Activated T-cell treated with anti-CD3 and anti-CD28 coated beads, Interleukin-2, amount 50 U/mL, for 24 hours (primary cell): ENCODE results near the gene SELENOO.

ENCODE experiments used
- DNase-seq: peaks from one replicate; pipeline ENCODE4 v3.0.0-alpha.2; 2020
- H3K27ac Mint-ChIP-seq: 2 replicates; pipeline ENCODE4 v1.8.0; 2020; ENCODE audit warnings: mild to moderate bottlenecking, mixed read lengths
- H3K27me3 Mint-ChIP-seq: 2 replicates; pipeline ENCODE4 v1.8.0; 2020; ENCODE audit warnings: mixed read lengths
- H3K36me3 Mint-ChIP-seq: 2 replicates; pipeline ENCODE4 v1.8.0; 2020; ENCODE audit warnings: low read depth, mixed read lengths
- H3K4me1 Mint-ChIP-seq: 2 replicates; pipeline ENCODE4 v1.8.0; 2020; ENCODE audit warnings: low read depth, mixed read lengths
- H3K4me3 Mint-ChIP-seq: 2 replicates; pipeline ENCODE4 v1.8.0; 2020; ENCODE audit warnings: mild to moderate bottlenecking, moderate library complexity, mixed read lengths
- H3K9me3 Mint-ChIP-seq: 2 replicates; pipeline ENCODE4 v1.8.0; 2020; ENCODE audit warnings: mixed read lengths

The SELENOO gene

DNA sequence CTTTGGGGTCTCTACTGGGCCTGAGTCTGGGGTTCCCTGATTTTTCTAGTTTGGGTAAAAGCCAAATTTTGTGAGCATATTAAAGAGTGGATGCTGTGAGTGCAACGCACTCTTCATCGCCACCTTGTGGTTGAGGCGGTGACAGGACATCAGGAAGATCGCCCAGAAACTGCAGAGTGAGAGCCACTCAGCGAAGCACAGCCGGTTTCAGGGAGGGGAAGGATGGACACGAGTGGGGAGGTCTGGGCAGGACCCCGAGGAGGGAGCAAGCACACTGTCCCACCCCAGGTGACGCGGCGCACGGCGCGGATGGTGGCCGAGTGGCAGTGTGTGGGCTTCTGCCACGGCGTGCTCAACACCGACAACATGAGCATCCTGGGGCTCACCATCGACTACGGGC is 9.1 kb downstream of the SELENOO start:
- H3K4me1 Mint-ChIP-seq = peaks cover 17% of the 10 kb centered on the region
- no peaks in the 10 kb centered on the region for H3K27me3 Mint-ChIP-seq
- peak; percentile 74 for DNase-seq
- H3K4me3 Mint-ChIP-seq = no peak overlapping the region
- peak overlapping the region; percentile 48 for H3K27ac Mint-ChIP-seq
- no peaks in the 10 kb centered on the region for H3K9me3 Mint-ChIP-seq
- peaks cover 81% of the 10 kb centered on the region for H3K36me3 Mint-ChIP-seq

DNA sequence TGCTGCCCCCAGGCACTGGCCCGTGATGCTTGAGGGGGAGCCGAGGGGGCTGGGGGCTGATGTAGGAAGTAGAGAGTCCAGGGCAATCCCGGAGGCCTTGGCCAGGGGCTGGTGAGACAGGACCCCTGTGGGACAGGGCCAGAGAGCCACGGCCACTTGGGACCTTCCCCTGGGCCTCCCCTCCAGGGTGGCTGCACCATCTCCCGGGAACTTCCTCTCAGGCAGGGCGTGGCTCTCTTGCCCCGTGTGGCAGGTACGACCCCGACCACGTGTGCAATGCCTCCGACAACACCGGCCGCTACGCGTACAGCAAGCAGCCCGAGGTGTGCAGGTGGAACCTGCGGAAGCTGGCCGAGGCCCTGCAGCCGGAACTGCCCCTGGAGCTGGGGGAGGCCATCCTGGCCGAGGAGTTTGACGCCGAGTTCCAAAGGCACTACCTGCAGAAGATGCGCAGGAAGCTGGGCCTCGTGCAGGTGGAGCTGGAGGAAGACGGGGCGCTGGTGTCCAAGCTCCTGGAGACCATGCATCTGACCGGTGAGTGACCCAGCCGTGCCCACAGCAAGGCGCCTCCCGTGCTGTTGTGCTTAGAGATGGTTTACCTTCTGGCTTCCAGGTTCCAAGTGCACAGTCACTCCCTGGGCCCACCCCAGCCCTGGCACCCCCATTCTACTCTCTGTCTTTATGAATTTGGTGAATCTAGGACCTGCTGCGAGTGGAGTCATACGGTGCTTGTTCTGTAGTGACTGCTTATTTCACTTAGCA is 9.7 kb downstream of the SELENOO start:
- Mint-ChIP-seq H3K4me1 (peaks cover 14% of the 10 kb centered on the region), H3K36me3 (peaks cover 80% of the 10 kb centered on the region), H3K4me3 (no peak overlapping the region), H3K9me3 (no peaks in the 10 kb centered on the region), H3K27me3 (no peaks in the 10 kb centered on the region), H3K27ac (peak overlapping the region; percentile 64)
- no peak for DNase-seq

DNA sequence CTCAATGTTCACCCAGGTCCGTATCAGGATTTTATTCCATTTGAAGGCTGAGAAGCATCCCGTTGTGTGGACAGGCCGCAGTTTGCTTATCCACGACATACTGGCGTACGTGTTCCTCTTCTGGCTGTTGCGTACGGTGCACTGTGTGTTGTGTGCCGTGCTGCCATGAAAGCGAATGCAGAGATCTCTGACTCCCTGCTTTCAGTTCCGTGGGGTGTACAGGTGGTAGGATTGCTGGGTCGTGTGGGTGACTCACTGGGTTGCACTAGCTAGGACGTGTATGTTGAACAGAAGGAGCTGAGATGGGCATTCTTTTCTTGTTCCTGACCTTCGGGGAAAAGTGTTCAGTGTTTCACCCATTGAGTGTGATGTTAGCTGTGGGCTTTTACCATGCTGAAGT is 10.3 kb downstream of the SELENOO start:
- no peaks in the 10 kb centered on the region for H3K9me3 Mint-ChIP-seq
- H3K27ac Mint-ChIP-seq = peak overlapping the region; percentile 64
- DNase-seq = no peak
- H3K36me3 Mint-ChIP-seq = peaks cover 84% of the 10 kb centered on the region
- H3K4me1 Mint-ChIP-seq = peaks cover 14% of the 10 kb centered on the region
- no peaks in the 10 kb centered on the region for H3K27me3 Mint-ChIP-seq
- H3K4me3 Mint-ChIP-seq = no peak overlapping the region

DNA sequence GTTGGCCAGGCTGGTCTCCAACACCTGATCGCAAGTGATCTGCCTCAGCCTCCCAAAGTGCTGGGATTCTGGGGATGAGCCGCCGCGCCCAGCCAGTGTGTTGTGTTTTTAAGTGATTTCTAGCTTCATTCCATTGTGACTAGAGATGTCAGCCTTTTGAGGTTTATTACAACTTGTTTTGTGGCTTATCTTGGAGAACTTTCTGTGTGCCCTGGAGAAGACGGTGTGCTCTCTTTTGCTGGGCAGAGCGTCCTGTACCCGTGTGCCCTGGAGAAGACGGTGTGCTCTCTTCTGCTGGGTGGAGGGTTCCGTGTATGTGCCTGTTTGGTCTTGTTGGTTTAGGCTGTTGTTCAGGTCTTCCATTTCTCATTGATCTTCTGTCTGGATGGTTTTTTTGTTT is 12.5 kb downstream of the SELENOO start:
- H3K36me3 Mint-ChIP-seq = peaks cover 83% of the 10 kb centered on the region
- no peak overlapping the region for H3K4me3 Mint-ChIP-seq
- H3K4me1 Mint-ChIP-seq = peaks cover 12% of the 10 kb centered on the region
- H3K9me3 Mint-ChIP-seq = no peaks in the 10 kb centered on the region
- DNase-seq = no peak
- peak overlapping the region; percentile 85 for H3K27ac Mint-ChIP-seq
- no peaks in the 10 kb centered on the region for H3K27me3 Mint-ChIP-seq

DNA sequence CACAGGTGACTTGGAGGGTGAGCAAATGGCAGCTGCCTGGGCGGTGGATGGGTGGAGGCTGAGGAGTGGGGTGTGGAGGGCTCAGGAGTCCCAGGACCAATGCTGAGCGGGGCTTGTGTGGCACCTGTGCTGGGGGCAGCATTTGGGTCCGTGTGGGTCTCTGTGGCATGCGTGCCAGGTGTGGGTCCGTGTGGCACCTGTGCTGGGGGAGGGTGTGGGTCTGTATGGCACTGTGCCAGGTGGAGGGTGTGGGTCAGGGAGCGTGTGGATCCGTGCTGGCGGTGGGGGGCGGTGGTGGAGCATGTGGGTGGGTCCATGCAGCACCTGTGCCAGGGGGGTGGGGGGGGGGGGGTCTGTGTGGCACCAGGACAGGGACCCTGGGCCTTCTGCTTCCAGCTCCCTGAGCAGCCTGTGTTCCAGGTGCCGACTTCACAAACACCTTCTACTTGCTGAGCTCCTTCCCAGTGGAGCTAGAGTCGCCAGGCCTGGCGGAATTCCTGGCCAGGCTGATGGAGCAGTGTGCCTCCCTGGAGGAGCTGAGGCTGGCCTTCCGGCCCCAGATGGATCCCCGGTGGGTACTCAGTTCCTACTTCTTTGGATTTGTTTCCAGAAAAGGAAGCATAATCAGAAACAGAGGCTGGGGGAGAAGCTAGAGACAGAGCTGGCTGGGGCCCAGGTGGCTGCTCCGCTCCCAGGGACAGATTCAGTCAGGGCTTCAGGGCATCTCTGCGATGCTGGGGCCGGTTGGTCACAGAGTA is 14.7 kb downstream of the SELENOO start:
- H3K4me3 Mint-ChIP-seq = no peak overlapping the region
- H3K36me3 Mint-ChIP-seq = peaks cover 91% of the 10 kb centered on the region
- H3K27ac Mint-ChIP-seq = peak overlapping the region; percentile 77
- peaks cover 8% of the 10 kb centered on the region for H3K4me1 Mint-ChIP-seq
- no peaks in the 10 kb centered on the region for H3K27me3 Mint-ChIP-seq
- no peaks in the 10 kb centered on the region for H3K9me3 Mint-ChIP-seq
- DNase-seq = no peak

DNA sequence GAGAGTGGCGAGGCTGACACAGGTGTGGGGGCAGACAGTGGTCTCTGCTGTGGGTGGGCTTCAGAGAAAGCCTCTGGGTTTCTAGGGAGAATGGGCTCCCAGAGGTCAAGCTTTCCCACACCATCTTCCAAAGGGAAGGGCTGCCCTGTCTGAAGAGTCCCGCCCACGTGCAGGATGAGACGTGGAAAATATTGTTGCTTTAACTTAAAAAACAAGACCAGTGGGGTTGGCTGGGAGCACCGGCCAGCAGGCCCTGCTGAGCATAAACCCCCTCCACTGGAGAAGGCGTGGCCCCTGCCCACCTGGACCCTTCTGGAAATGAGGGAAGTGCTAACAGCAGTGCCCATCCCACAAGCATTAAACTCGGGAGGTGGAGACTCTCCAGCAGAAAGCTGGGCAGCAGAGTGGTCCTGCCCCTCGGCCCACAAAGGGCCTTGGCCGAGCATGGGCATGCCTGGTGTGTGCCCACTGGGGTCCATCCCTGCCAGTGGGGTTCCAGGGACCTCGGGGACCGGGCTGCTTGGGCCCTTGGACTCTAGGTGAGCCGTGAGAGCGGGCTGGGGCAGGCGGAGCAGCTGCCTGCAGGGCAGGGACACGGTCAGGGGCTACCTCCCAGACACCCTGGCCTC is 15.4 kb downstream of the SELENOO start:
- H3K36me3 Mint-ChIP-seq = peaks cover 91% of the 10 kb centered on the region
- no peaks in the 10 kb centered on the region for H3K9me3 Mint-ChIP-seq
- peaks cover 7% of the 10 kb centered on the region for H3K4me1 Mint-ChIP-seq
- H3K27ac Mint-ChIP-seq = peak overlapping the region; percentile 61
- H3K4me3 Mint-ChIP-seq = no peak overlapping the region
- DNase-seq = no peak
- no peaks in the 10 kb centered on the region for H3K27me3 Mint-ChIP-seq

DNA sequence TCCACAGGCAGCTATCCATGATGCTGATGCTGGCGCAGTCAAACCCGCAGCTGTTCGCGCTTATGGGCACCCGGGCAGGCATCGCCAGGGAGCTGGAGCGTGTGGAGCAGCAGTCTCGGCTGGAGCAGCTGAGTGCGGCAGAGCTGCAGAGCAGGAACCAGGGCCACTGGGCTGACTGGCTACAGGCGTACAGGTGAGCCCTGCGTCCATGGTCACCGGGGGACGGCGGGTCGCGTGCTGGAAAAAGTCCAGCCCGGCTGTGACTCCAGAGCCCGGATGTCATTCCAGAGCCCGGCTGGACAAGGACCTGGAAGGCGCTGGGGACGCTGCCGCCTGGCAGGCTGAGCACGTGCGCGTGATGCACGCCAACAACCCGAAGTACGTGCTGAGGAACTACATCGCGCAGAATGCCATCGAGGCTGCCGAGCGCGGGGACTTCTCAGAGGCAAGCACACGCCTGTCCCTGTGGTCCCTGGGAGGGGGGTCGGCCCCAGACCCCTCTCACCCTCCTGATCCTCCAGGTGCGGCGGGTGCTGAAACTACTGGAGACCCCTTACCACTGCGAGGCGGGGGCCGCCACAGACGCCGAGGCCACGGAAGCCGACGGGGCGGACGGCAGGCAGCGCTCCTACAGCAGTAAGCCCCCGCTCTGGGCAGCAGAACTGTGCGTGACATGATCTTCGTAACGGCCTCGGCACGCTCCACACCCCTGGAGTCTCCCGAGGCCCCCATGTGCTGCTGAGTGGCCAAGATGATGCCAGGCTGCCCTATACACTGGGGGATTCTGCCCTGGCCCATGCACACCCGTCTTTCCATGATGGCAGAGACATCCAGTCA is 16.1 kb downstream of the SELENOO start:
- H3K27me3 Mint-ChIP-seq = no peaks in the 10 kb centered on the region
- H3K4me3 Mint-ChIP-seq = no peak overlapping the region
- peaks cover 5% of the 10 kb centered on the region for H3K4me1 Mint-ChIP-seq
- peaks cover 92% of the 10 kb centered on the region for H3K36me3 Mint-ChIP-seq
- H3K9me3 Mint-ChIP-seq = no peaks in the 10 kb centered on the region
- DNase-seq = no peak
- H3K27ac Mint-ChIP-seq = peak overlapping the region; percentile 37

DNA sequence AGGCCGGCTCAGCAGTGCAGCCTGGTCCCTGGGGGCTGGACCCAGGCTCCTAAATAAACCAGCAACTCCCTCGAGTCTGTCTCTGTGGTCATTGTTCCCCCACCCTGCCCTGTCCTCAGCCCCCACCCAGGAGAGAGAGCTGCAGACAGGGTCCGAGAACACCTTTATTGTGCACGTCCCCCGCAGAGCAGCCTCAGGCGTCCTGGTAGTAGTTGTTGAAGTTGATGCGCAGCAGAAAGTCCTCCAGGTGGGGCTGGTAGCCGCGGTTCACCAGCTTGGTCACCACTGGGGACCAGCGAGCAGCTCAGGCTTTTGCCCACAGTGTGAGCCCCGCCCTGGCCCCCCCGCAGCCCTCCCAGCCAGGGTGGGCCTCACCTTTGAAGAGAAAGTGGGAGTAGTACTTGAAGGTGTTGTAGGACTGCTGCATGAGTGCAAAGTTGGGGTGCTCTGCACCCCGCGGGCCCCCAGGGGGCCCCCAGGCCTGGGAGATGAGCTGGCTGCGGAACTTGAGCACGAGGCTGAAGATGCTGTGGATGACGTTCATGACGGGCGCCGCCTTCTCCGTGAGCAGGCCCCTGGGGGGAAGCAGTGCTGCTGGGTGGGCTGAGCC is 16.8 kb downstream of the SELENOO start:
- H3K27me3 Mint-ChIP-seq = no peaks in the 10 kb centered on the region
- peaks cover 92% of the 10 kb centered on the region for H3K36me3 Mint-ChIP-seq
- H3K9me3 Mint-ChIP-seq = no peaks in the 10 kb centered on the region
- H3K4me1 Mint-ChIP-seq = peaks cover 2% of the 10 kb centered on the region
- peak overlapping the region; percentile 37 for H3K27ac Mint-ChIP-seq
- no peak for DNase-seq
- H3K4me3 Mint-ChIP-seq = no peak overlapping the region

DNA sequence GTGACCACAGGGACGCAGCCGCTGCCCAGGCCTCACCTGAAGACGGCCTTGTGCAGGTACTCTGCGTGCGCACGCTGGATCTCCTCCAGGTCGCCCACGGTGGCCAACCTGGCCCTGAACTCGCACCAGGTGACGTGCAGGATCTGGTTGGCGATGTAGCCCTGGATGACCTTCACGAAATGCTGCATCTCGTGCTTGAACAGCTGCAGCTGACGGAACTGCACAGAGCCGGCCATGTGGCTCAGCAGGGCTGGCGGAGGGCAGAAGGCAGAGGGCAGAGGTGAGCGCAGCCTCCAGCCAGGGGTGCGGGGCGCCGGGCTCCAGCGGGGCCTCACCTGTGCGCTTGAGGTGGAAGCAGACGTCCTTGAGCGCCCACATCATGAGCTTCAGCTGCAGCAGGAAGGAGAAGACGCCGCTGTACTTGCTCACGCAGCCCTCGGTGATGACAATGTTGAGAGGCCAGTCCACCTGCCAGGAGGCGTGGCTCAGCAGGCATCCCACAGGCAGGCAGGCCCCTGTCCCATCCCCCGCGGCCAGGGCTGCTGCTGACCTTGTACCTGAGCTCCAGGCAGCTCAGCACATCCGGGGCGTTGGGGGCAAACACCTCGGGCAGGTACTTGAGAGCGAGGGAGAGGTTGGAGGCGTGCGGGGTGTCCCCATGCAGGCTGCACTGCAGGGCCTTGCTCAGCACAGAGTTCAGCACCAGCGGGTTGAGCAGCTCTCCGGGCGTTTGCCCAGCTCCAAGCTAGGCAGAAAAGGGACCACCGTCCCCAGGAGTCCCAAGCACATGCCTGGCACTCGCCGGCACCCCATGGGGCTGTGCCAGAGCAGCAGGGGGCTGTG is 17.6 kb downstream of the SELENOO start:
- Mint-ChIP-seq H3K27ac (peak overlapping the region; percentile 40), H3K4me1 (peaks cover 2% of the 10 kb centered on the region), H3K4me3 (no peak overlapping the region), H3K27me3 (no peaks in the 10 kb centered on the region), H3K9me3 (no peaks in the 10 kb centered on the region), H3K36me3 (peaks cover 92% of the 10 kb centered on the region)
- DNase-seq = no peak

DNA sequence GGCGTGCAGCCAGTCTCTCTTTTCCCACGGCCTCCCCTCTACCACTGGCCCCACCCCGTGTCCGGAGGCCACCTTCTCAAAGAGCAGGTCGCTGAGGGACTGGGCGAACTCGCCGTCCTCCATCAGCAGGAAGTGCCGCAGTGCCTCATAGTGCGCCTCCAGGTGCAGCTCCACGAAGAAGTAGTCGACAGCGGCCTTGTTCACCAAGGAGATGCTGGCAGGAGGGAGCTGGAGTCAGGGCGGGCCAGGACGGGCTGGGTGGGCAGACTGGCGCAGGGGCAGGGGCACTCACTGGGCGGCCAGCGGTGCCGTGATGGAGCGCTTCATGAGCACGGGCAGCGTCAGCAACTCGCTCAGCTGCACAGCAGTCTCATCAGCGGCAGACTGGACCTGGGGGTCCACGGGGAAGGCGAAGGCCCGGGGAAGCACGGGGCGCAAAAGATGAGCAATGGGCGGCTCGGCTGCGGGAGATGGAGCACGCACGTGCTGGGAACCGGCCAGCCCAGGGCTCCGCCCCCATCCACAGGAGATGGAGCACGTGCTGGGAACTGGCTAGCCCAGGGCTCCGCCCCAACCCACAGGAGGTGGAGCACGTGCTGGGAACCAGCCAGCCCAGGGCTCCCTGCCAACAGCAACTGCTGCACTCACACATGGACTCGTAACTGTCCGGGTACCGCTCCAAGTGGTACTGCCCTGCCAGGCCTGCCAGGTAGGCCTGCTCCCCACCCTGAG is 18.4 kb downstream of the SELENOO start:
- H3K27ac Mint-ChIP-seq = no peak overlapping the region
- no peak for DNase-seq
- H3K4me3 Mint-ChIP-seq = no peak overlapping the region
- H3K27me3 Mint-ChIP-seq = no peaks in the 10 kb centered on the region
- no peaks in the 10 kb centered on the region for H3K4me1 Mint-ChIP-seq
- no peaks in the 10 kb centered on the region for H3K9me3 Mint-ChIP-seq
- peaks cover 92% of the 10 kb centered on the region for H3K36me3 Mint-ChIP-seq

DNA sequence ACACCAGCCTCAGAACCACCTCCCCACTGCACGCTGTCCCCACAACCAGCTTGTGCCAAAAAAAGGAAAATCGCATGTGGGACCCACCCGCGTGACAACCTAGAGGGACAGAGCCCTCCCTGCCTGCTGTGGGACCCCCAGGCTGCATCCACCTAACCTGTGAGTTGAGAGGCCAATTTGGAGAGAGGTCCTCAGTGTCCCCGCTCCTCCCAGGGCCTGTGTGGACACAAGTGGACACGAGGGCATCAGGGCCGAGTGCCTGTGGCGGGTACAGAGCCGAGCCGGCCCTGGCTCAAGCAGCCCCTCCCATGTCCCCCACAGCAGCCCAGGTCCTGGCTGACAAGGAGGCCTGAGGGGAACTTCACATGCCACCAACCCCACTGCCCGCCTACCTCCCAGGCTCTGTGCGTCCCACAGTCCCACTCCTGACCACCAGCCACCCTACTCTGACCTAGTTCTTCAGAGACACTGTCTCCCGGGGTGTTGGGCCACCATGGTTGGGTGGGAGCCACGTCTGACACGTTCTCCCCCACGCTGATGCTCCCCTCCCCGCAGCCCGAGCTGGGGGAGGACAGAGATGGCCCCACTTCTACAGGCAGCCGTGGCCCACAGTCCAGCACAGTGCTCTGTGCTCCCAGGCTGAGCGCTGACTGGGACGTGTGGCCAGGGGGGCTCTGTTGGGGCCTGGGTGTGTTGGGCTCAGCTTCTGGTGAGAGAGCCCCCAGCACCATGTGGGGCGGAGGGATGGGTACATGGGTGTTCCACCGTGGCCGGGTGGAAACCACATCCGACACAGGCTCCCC is 19.2 kb downstream of the SELENOO start:
- no peaks in the 10 kb centered on the region for H3K4me1 Mint-ChIP-seq
- peaks cover 92% of the 10 kb centered on the region for H3K36me3 Mint-ChIP-seq
- DNase-seq = no peak
- H3K27me3 Mint-ChIP-seq = no peaks in the 10 kb centered on the region
- H3K9me3 Mint-ChIP-seq = no peaks in the 10 kb centered on the region
- no peak overlapping the region for H3K27ac Mint-ChIP-seq
- H3K4me3 Mint-ChIP-seq = no peak overlapping the region

DNA sequence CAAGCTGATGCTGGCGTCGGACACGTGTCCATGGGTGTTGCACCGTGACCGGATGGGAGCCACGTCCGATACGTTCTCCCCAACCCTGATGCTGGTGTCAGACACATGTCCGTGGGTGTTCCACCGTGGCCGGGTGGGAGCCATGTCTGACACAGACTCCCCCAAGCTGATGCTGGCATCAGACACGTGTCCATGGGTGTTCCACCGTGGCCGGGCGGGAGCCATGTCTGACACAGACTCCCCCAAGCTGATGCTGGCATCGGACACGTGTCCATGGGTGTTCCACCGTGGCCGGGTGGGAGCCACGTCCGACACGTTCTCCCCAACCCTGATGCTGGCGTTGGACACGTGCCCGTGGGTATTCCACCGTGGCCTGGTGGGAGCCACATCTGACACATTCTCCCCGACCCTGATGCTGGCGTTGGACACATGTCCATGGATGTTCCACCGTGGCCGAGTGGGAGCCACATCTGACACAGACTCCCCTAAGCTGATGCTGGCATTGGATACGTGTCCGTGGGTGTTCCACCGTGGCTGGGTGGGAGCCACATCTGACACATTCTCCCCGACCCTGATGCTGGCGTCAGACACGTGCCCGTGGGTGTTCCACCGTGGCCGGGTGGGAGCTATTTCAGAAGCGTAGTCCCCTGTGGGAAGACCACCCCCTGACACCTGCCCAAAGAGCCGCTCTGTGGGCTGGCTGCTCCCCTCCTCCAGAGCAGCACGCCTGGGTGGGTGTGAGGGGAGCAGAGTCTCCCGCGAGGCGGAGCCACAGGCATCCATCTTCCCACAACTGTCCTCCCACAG is 20.0 kb downstream of the SELENOO start:
- H3K4me1 Mint-ChIP-seq = no peaks in the 10 kb centered on the region
- peaks cover 94% of the 10 kb centered on the region for H3K36me3 Mint-ChIP-seq

More for the DNA sequence above, 20.0 kb downstream of the SELENOO start:
- Mint-ChIP-seq H3K4me3 (no peak overlapping the region), H3K9me3 (no peaks in the 10 kb centered on the region), H3K27ac (no peak overlapping the region), H3K27me3 (no peaks in the 10 kb centered on the region)
- no peak for DNase-seq
